Kidney (tissue), 14 donors: ENCODE results near the gene MOB4. TPM values are rescaled to one million over a fixed set of nuclear protein-coding genes. Genes with fewer than 3 reads are reported as not detected.

Source experiments
- DNase-seq, 5 donors: peaks; one replicate each; pipeline ENCODE4 v3.0.0-alpha.2; 2013 to 2020
- FAIRE-seq: peaks from 2 replicates; lab custom pipeline; 2012; peaks lifted over from hg19 to GRCh38; lab: Jason Lieb, UNC
- H3K27ac ChIP-seq, 2 donors: one replicate each; pipeline ENCODE4 v1.7.0; 2013; ENCODE audit warnings: low read depth in 2 of 2, low read length in 2 of 2, inconsistent platforms in 1 of 2
- H3K27me3 ChIP-seq: one replicate; pipeline ENCODE4 v1.7.1; 2013; ENCODE audit warnings: low read length, inconsistent platforms; ENCODE audit not compliant: control insufficient read depth, insufficient read depth
- H3K36me3 ChIP-seq, 3 donors: one replicate each; pipeline versions ENCODE4 v1.7.0 to v1.7.1; 2013; ENCODE audit warnings: low read length in 3 of 3, control low read depth in 1 of 3, inconsistent platforms in 1 of 3; ENCODE audit not compliant: insufficient read depth in 3 of 3, control insufficient read depth in 2 of 3
- H3K4me1 ChIP-seq, 3 donors: one replicate each; pipeline versions ENCODE4 v1.7.0 to v1.7.1; 2013; ENCODE audit warnings: low read length in 3 of 3, inconsistent platforms in 1 of 3, low read depth in 1 of 3; ENCODE audit not compliant: control insufficient read depth in 2 of 3, insufficient read depth in 2 of 3
- H3K4me3 ChIP-seq, 3 donors: one replicate each; pipeline versions ENCODE4 v1.7.0 to v1.8.1; 2013; ENCODE audit warnings: low read length in 3 of 3, control low read depth in 1 of 3, inconsistent platforms in 1 of 3
- H3K9ac ChIP-seq, 3 donors: one replicate each; pipeline versions ENCODE4 v1.7.0 to v1.7.1; 2013; ENCODE audit warnings: low read length in 3 of 3, control low read depth in 1 of 3, inconsistent platforms in 1 of 3
- H3K9me3 ChIP-seq, 3 donors: one replicate each; pipeline versions ENCODE4 v1.7.0 to v1.7.1; 2013; ENCODE audit warnings: low read length in 3 of 3, control low read depth in 1 of 3, inconsistent platforms in 1 of 3; ENCODE audit not compliant: control insufficient read depth in 2 of 3, insufficient read depth in 1 of 3
- CTCF ChIP-seq: IDR thresholded peaks from 3 replicates; pipeline ENCODE4 v1.5.1; 2012; ENCODE audit warnings: mild to moderate bottlenecking, moderate library complexity, borderline replicate concordance; ENCODE audit not compliant: insufficient read depth; ENCODE audit errors: extremely low read depth
- intact Hi-C: fragments of 100-400 bp; cut with DNase I; formaldehyde crosslinking; loops from one replicate; pipeline ENCODE4 v1.11.1; 2022
- polyA plus RNA-seq: library from polyadenylated mRNA; stranded (reverse); fragments of 350-450 nt; fragmentation: Illumina TruSeq; extraction: RNeasy Lipid Tissue Mini Kit (QIAGEN cat#74804); gene quantifications from one replicate; pipeline ENCODE4 v1.2.3, GENCODE V29; 2014; ENCODE audit warnings: low read depth, low replicate concordance; ENCODE audit not compliant: insufficient read depth
- total RNA-seq: library from RNA; stranded (reverse); fragmentation: NEBNext Ultra II Directional; extraction: Animal tissue kit (Norgen Biotek cat#: 25700); gene quantifications from one replicate; pipeline ENCODE4 v1.2.1, GENCODE V29; 2021
- donor health status: control.
- donor health status: control.
- donor health status: control.
- donor health status: control.
- donor health status: control.
- donor health status: DM: yes; HTN: yes; CAD: no.
- donor health status: Normal renal cell carcinoma (clear cell type).

Gene MOB4
- total and polyA plus RNA-seq, 2 donors from 2014 or later: 16.5 to 23.0 TPM

DNA sequence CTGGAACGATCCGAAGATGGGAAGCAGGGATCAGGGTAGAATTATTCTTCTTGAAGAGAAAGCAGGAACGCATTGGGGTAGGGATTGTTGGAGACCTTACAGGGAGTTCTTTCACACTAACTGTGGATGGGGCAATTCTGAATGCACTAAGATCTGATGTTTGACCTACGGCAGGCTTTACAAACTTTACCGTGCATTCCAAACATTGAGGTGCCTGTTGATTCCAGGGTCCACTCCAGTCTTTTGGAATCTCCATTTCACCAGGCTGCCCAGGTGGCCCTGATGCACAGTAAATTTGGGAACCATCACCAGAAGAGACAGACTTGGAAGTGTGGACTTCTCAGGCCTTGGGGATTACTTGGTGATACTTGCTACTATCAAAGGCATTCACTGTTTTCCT is 82.6 kb downstream of the MOB4 start:
- H3K9me3 ChIP-seq: no peaks in the 10 kb centered on the region
- no peaks in the 10 kb centered on the region for H3K4me1 ChIP-seq
- DNase-seq (no peak), FAIRE-seq (no peak)
- H3K4me3 ChIP-seq: no peak overlapping the region
- no peaks in the 10 kb centered on the region for H3K36me3 ChIP-seq
- H3K27me3 ChIP-seq: no peaks in the 10 kb centered on the region
- TF ChIP-seq CTCF: no peak
- H3K27ac ChIP-seq: no peak overlapping the region
- intact Hi-C loops: no loop called here
- H3K9ac ChIP-seq: no peak overlapping the region

DNA sequence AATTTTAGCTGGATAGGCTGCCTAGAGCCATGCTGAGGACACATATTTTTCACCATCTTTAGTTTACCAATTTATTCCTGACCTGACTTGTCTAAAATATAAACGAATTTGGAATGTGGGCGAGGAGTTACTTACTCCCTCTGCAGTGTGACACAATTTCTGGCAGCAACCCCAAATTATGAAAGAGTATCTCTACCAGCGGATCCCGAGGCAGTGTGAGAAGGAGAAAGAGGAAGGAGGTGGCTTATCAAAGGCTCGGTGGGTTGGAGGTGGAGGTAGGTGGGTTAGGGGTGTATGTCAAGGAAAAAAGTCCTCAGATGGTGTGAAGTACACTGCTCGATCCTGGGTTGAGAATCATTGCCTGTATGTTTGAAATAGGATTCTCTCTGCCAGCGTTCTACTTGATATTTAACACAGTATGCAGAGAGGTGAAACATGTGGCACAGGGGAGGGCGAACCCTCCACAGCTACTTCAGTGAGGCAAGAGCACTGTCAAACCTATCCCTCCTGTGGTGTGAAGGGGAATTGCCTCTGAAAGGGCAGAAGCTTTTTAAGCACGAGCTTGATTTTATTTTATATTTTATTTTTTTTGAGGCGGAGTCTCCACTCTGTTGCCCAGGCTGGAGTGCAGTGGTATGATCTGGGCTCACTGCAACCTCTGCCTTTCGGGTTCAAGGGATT is 83.6 kb downstream of the MOB4 start:
- no peaks in the 10 kb centered on the region for H3K36me3 ChIP-seq
- FAIRE-seq: no peak
- no peak overlapping the region for H3K27ac ChIP-seq
- DNase-seq: no peak
- TF ChIP-seq CTCF: peak; percentile 8
- no peaks in the 10 kb centered on the region for H3K27me3 ChIP-seq
- intact Hi-C loops: no loop called here
- no peaks in the 10 kb centered on the region for H3K4me1 ChIP-seq
- no peak overlapping the region for H3K4me3 ChIP-seq
- no peak overlapping the region for H3K9ac ChIP-seq
- H3K9me3 ChIP-seq: no peaks in the 10 kb centered on the region

- Histone ChIP-seq H3K27me3 (no peaks in the 10 kb centered on the region), H3K9me3 (no peaks in the 10 kb centered on the region), H3K4me3 (no peak overlapping the region), H3K36me3 (no peaks in the 10 kb centered on the region), H3K4me1 (no peaks in the 10 kb centered on the region), H3K9ac (no peak overlapping the region), H3K27ac (no peak overlapping the region)
- DNase-seq: no peak
- no peak for FAIRE-seq
- intact Hi-C loops: no loop called here
- no peak for TF ChIP-seq CTCF
Measured at GRCh38 chr2:197600306-197600705, 84.4 kb downstream of the MOB4 start.

DNA sequence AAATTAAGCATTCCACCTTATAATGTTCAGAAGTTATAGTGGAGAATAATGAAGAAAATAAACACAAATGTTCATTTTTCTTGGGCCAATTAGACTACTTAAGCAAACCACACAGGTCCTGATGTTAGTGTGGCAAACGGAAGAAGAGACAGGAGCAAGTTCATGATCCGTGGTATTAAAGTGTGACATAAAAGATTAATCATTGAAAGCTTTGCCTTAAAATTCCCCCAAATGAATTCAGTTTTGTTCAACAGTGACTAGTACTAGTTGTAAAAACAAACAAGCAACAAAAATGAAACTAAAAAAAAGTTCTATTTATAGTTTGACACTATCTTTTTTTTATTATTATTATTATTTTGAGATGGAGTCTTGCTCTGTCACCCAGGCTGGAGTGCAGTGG is 85.9 kb downstream of the MOB4 start:
- FAIRE-seq (no peak), DNase-seq (no peak)
- H3K9ac ChIP-seq: no peak overlapping the region
- no peaks in the 10 kb centered on the region for H3K4me1 ChIP-seq
- intact Hi-C loops: no loop called here
- no peaks in the 10 kb centered on the region for H3K27me3 ChIP-seq
- no peaks in the 10 kb centered on the region for H3K36me3 ChIP-seq
- H3K9me3 ChIP-seq: no peaks in the 10 kb centered on the region
- no peak overlapping the region for H3K27ac ChIP-seq
- TF ChIP-seq CTCF: no peak
- H3K4me3 ChIP-seq: no peak overlapping the region
